ENCODE measurements around the gene STC2. TPM values are rescaled to one million over a fixed set of nuclear protein-coding genes. Genes with fewer than 3 reads are reported as not detected.

The STC2 gene
- total and polyA plus RNA-seq, 2 of the 8 experiments (the other 6 are each of a cell fraction or from before 2014, with no cell fraction given) = 26.4 to 53.1 TPM

DNA sequence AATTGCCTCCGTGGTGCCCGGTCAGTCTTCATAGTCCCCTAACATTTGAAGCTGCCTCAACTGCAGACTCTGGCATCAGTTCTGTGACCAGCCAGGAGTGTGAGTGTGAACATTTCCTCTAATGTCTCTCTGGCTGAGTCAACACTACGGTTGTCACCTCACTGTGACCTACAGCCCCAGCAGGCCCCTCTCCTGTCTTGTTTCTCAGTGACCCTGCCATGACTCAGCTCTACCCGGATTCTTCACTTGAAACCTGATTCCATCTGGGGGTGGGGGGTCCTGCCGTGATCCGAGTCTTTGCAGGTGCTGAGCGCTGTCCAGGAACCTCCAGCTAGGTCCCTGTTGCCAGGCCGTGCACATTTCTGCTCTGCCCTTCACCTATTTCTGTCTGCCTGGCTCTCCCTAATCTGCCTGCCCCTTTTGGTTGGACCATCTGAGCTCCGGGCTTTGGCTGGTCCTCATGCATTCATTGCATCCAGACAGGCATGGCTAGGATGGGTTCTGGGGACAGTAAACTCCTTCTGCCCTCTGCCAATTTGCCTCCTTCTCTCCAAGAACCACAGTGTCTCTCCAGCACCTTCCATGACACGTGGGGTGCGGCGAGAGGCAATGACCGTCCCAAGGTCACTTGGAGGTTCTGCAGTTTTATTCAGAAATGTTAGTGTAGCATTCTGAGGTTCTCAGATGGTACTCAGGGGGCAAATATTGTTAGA lies 24.2 kb downstream of the STC2 start (continued):
- TF ChIP-seq SIX5 (IDR thresholded peaks at IDR 0.05; ENCODE audit: low read depth, low read length) = peak; percentile 23; the same call in 1 of the 2 replicates
- no peak for TF ChIP-seq POU5F1 (IDR thresholded peaks at IDR 0.05; ENCODE audit: low read depth, low read length)
- peak; percentile 98 for TF ChIP-seq BACH1 (IDR thresholded peaks at IDR 0.05; ENCODE audit: low read length)
- TF ChIP-seq RBBP5 (IDR thresholded peaks at IDR 0.05; ENCODE audit: borderline replicate concordance, low read depth, low read length) = peak; percentile 82; the same call in 1 of the 2 replicates
- TF ChIP-seq KDM4A (IDR thresholded peaks at IDR 0.05; ENCODE audit: low read depth, low read length, severe bottlenecking) = no peak
- no peak for TF ChIP-seq YY1 (IDR thresholded peaks at IDR 0.05; ENCODE audit: low read depth, low read length)
- TF ChIP-seq MAX (IDR thresholded peaks at IDR 0.05) = 0 out of 2 replicates have a peak, but pooled peaks have one; percentile 21
- TF ChIP-seq EP300 (IDR thresholded peaks at IDR 0.05; ENCODE audit: borderline replicate concordance in 1 of 2, low read depth in 2 of 2, low read length in 2 of 2) = no peak; a peak in 1 of 3 replicates
- TF ChIP-seq, protein P1, sequence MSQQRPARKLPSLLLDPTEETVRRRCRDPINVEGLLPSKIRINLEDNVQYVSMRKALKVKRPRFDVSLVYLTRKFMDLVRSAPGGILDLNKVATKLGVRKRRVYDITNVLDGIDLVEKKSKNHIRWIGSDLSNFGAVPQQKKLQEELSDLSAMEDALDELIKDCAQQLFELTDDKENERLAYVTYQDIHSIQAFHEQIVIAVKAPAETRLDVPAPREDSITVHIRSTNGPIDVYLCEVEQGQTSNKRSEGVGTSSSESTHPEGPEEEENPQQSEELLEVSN (IDR thresholded peaks at IDR 0.05) = peak; percentile 19; the same call in 1 of the 2 replicates
- TF ChIP-seq, protein P2, sequence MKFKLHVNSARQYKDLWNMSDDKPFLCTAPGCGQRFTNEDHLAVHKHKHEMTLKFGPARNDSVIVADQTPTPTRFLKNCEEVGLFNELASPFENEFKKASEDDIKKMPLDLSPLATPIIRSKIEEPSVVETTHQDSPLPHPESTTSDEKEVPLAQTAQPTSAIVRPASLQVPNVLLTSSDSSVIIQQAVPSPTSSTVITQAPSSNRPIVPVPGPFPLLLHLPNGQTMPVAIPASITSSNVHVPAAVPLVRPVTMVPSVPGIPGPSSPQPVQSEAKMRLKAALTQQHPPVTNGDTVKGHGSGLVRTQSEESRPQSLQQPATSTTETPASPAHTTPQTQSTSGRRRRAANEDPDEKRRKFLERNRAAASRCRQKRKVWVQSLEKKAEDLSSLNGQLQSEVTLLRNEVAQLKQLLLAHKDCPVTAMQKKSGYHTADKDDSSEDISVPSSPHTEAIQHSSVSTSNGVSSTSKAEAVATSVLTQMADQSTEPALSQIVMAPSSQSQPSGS (IDR thresholded peaks at IDR 0.05; ENCODE audit: low read length) = no peak
- 0 out of 2 replicates have a peak, but pooled peaks have one; percentile 70 for TF ChIP-seq RXRA (IDR thresholded peaks at IDR 0.05; ENCODE audit: insufficient read depth, low read depth, low read length)
- TF ChIP-seq CTBP2 (IDR thresholded peaks at IDR 0.05; ENCODE audit: borderline replicate concordance, insufficient read depth, insufficient read length, low read length) = no peak
- no peak for TF ChIP-seq BRCA1 (IDR thresholded peaks at IDR 0.05; ENCODE audit: low read depth, low read length)
- no peak for TF ChIP-seq TAF7 (optimal IDR thresholded peaks at IDR 0.05; ENCODE audit: borderline replicate concordance, low read depth, low read length)
- TF ChIP-seq CEBPB (IDR thresholded peaks at IDR 0.05; ENCODE audit: low read depth, low read length) = no peak
- no peak for TF ChIP-seq SP4 (IDR thresholded peaks at IDR 0.05; ENCODE audit: low read length)
- no peak for TF ChIP-seq RAD21 (IDR thresholded peaks at IDR 0.05 in 1 of 2, conservative IDR thresholded peaks at IDR 0.05 in 1 of 2; ENCODE audit: low read depth in 2 of 2, low read length in 2 of 2)
- 0 out of 2 replicates have a peak, but pooled peaks have one; percentile 11 for TF ChIP-seq TEAD4 (IDR thresholded peaks at IDR 0.05; ENCODE audit: low read depth, low read length)
